RPMI8226 (cell line): Measurements from ENCODE around the gene MUC4.

Experiments used
- DNase-seq: peaks from one replicate; pipeline ENCODE4 v3.0.0-alpha.2; 2015

MUC4 gene

GRCh38 chr3:195697582-195698324, 114.0 kb downstream of the MUC4 start:
- no peak for DNase-seq
